ENCODE results near the gene ZDHHC11.
"Not testable (repeated sequence)": the region's sequence is repeated elsewhere in the genome, so short reads cannot be mapped to it uniquely, and the experiment has no call there.

The ZDHHC11 gene

DNA sequence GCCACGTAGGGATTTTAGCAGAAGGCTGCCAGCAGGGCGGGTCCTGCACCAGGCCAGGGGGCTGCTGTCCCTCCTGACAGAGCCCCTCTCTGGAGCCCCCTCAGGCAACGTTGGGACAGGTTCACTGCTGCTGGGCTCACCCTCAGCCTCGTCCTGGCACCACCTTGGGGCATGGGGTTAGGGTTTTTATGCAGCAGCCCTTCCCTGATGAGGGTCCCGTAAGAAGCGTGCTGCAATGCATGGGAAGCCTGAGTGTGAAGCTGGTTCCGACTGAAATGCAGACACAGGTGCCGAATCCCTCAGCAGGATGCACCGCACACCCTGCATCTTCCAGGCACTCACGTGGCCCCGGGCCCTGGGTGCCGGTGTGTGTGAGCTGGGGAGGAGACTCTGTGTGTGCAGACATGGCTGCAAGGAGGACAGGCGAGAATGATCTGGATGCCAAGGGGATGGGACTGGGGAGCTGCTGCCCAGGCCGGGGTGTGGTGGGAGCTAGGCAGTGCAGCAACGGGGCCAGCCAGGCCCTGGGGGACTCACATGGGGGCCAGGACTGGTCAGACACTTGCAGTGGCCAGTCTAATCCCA is 93.3 kb downstream of the ZDHHC11 start:
- no peak for DNase-seq (ENCODE audit: low read depth)
- TF ChIP-seq, protein P1, sequence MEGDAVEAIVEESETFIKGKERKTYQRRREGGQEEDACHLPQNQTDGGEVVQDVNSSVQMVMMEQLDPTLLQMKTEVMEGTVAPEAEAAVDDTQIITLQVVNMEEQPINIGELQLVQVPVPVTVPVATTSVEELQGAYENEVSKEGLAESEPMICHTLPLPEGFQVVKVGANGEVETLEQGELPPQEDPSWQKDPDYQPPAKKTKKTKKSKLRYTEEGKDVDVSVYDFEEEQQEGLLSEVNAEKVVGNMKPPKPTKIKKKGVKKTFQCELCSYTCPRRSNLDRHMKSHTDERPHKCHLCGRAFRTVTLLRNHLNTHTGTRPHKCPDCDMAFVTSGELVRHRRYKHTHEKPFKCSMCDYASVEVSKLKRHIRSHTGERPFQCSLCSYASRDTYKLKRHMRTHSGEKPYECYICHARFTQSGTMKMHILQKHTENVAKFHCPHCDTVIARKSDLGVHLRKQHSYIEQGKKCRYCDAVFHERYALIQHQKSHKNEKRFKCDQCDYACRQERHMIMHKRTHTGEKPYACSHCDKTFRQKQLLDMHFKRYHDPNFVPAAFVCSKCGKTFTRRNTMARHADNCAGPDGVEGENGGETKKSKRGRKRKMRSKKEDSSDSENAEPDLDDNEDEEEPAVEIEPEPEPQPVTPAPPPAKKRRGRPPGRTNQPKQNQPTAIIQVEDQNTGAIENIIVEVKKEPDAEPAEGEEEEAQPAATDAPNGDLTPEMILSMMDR (conservative IDR thresholded peaks at IDR 0.05; ENCODE audit: low read length) = no peak

DNA sequence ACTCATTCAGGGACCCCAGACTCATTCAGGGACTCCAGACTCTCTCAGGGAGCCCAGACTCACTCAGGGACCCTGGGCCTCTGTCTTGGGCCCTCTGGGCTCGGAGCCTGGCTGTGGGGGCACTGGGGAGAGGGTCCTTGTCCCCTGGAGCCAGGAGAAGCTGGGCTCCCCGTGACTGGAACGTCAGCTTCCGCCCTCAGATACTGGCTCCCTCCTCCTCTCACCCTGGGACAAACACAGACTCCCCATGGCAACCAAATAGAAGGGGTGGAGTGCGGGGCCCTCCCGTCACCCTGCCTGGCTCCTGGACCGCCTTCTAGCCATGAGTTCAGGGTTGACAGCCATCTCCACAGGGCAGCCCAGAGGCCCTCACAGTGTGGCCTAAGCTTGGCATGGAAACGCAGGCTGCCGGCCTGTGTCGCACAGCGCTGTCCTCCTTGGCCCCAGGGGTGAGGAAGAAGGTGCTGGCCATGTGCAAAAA is 93.9 kb downstream of the ZDHHC11 start:
- TF ChIP-seq, protein P1 (conservative IDR thresholded peaks at IDR 0.05; ENCODE audit: low read length) = no peak
- no peak for DNase-seq (ENCODE audit: low read depth)
- no peak overlapping the region for H3K4me3 ChIP-seq (ENCODE audit: low read length)

More for the DNA sequence above, 93.3 kb downstream of the ZDHHC11 start:
- no peak overlapping the region for H3K4me3 ChIP-seq (ENCODE audit: low read length)

DNA sequence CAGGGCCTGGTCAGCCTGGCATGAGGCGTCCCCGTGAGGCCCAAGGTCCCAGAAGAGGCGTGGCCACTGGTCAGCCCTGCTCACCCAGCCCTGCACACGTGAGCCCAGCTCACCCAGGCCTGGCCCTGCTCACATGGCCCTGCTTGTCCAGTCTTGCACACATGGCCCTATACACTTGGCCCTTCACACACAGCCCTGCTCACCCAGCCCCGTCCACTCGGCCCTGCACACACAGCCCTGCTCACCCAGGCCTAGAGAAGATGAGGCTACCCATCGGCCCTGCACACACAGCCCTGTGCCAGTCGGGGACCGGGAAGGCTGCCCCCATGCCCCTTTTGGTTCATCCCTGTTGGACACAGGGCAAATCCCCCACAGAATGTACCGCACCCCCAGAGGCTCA is 94.6 kb downstream of the ZDHHC11 start:
- no peak for DNase-seq (ENCODE audit: low read depth)
- H3K4me3 ChIP-seq (ENCODE audit: low read length) = no peak overlapping the region
- TF ChIP-seq, protein P1 (conservative IDR thresholded peaks at IDR 0.05; ENCODE audit: low read length) = no peak

DNA sequence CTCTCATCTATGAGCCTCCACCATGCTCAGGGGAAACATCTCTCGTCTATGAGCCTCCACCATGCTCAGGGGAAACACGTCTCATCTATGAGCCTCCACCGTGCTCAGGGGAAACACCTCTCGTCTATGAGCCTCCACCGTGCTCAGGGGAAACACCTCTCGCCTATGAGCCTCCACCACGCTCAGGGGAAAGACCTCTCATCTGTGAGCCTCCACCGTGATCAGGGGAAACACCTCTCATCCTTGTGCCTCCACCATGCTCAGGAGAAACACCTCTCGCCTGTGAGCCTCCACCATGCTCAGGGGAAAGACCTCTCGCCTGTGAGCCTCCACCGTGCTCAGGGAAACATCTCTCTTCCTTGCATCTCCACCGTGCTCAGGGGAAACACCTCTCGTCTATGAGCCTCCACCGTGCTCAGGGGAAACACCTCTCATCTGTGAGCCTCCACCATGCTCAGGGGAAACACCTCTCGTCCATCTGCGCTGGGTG is 96.6 kb downstream of the ZDHHC11 start:
- H3K4me3 ChIP-seq (ENCODE audit: low read length); DNase-seq (ENCODE audit: low read depth): not testable (repeated sequence)

DNA sequence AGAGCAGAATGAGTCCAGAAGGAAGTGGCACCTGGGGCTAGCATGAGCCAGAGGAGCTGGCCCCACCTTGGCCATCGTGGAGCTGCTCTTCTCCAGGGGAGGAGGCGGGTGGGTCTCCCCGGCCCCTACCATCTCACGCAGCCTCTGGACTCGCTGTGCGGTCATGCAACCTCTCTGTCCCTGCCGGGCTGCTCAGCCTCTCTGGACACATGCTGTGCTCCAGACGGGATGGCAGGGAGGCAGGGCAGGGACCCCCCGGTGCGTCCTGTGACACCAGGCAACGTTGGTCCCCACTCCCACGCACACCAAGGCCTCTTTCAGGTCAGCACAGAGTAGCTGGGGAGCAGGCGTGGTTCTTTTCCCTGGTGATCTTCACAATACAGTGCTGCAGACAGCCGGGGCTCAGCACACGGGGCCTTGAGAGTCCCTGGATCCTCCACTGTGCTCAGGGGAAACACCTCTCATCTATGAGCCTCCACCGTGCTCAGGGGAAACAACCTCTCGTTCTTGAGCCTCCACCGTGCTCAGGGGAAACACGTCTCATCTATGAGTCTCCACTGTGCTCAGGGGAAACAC is 97.1 kb downstream of the ZDHHC11 start:
- H3K4me3 ChIP-seq (ENCODE audit: low read length); DNase-seq (ENCODE audit: low read depth): not testable (repeated sequence)

DNA sequence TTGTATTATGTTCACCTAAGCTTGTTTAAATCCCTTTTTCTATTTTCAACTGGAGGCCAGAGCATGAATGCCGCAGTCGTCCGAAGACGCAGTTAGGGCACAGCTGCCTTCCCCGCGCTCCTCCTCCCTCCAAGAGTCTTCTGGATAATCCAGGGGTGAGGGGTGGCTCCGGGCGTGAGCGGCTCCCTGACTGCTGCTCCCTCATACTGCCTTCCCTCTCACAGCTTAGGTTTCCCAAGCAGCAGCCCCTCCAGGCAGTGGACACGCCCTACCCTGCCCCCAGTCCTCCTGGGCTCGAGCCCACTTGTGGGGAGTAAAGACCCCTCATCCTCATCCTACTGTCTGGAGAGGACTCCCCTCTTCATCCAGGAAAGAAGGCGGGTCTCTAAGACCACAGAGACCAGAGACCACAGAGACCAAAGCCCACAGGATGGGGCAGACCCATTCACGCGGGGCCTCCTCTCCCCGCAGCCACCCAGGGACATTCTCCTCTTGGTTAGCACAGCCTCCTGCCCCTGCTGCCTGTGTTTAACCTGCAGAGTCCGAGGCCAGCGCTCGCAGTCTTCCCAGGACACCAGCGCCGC is 98.2 kb downstream of the ZDHHC11 start:
- DNase-seq (ENCODE audit: low read depth); H3K4me3 ChIP-seq (ENCODE audit: low read length): not testable (repeated sequence)

DNA sequence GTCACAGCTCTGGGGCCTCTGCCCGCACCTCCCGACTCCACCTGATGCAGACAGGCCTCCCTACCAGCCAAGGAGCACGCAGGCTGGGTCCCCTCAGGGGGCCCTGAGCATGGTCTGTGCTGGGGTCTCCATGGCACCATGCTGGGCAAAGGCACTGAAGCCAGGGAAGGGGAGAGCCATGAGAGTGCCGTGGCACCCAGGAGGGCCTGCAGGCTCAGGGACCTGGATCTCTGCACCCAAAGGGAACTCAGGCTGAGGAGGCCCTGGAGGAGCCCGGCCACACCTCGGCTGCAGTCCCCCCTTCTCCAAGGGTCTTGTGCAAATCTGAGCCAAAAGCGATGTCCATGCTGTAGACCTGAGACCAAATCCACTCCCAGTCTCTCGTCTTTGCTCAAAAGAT is 98.8 kb downstream of the ZDHHC11 start:
- H3K4me3 ChIP-seq (ENCODE audit: low read length); DNase-seq (ENCODE audit: low read depth): not testable (repeated sequence)

DNA sequence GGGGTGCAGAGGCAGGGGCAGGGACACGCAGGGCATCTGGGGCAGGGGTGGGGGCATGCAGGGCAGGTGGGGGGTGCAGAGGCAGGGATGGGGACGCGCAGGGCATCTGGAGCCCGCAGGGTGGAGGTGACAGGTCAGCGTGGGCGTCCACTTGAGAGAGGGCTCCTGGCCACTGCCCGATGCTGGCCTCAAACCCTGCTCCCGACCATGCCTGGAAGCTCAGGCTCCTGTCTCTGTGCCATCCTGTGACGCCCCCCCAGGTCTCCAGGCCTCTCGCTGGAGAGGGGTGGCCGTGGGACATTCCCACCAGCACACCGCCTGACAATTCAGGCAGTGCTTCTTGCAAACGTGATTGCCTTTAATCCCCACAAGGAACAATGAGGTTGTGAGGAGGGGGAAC is 99.3 kb downstream of the ZDHHC11 start:
- H3K4me3 ChIP-seq (ENCODE audit: low read length) = no peak overlapping the region

DNA sequence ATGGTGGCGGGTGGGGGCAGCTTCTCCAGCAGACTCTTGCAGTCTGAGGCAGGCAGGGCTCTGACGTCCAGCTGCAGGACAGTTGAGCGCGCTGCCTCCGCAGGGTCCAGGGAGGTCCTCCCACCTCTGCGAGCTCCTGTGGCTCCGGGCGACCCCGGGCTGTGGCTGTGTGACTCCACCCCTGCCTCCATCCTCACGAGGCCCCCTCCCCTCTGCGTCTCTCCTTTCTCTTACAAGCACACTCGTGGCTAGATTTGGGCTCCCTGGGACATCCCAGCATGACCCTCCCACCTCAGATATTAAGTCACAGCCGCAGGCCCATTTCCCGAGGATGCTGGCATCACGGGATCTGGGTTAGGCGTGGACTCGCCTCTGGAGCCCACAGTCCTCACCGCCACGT is 100.6 kb downstream of the ZDHHC11 start:
- DNase-seq (ENCODE audit: low read depth); H3K4me3 ChIP-seq (ENCODE audit: low read length): not testable (repeated sequence)

More for the DNA sequence above, 99.3 kb downstream of the ZDHHC11 start:
- no peak for DNase-seq (ENCODE audit: low read depth)
- TF ChIP-seq, protein P1 (conservative IDR thresholded peaks at IDR 0.05; ENCODE audit: low read length) = no peak
